ENCODE data around the gene CNGB1. TPM values are rescaled to one million over a fixed set of nuclear protein-coding genes. Genes with fewer than 3 reads are reported as not detected.

Gene CNGB1
- total RNA-seq, 1 experiment from 2014 or later: not detected

DNA sequence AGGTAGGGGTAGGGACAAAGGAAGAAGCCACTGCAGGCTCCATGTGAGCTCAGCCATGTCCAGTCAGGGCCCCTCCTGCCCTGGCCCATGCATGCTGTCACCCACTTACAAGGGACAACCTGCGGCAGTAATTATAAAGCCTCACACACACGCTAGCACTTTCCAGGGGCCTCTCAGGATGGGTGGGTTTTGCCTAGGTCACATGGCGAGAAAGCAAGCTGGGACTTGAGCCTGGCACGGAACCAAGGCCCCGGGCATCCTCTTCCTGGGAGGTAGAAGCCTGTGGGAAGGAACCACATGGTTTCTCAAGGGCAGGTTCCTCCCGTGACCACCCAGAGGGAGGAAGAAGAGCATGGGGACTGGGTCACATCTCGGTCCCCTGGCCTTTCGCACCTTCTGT lies 22.5 kb upstream of the CNGB1 start:
- TF ChIP-seq EGR1 (IDR thresholded peaks at IDR 0.05; ENCODE audit: low read depth) (no peak), ZFX (IDR thresholded peaks at IDR 0.05) (no peak), TCF7L2 (IDR thresholded peaks at IDR 0.05; ENCODE audit: borderline replicate concordance, extremely low read depth, insufficient read depth, insufficient read length) (no peak), RAD21 (IDR thresholded peaks at IDR 0.05; ENCODE audit: low read depth) (no peak), ZNF274 (IDR thresholded peaks at IDR 0.05; ENCODE audit: low read depth, low read length) (no peak), CEBPB (IDR thresholded peaks at IDR 0.05; ENCODE audit: low read depth) (no peak)
- TF ChIP-seq, protein P1, sequence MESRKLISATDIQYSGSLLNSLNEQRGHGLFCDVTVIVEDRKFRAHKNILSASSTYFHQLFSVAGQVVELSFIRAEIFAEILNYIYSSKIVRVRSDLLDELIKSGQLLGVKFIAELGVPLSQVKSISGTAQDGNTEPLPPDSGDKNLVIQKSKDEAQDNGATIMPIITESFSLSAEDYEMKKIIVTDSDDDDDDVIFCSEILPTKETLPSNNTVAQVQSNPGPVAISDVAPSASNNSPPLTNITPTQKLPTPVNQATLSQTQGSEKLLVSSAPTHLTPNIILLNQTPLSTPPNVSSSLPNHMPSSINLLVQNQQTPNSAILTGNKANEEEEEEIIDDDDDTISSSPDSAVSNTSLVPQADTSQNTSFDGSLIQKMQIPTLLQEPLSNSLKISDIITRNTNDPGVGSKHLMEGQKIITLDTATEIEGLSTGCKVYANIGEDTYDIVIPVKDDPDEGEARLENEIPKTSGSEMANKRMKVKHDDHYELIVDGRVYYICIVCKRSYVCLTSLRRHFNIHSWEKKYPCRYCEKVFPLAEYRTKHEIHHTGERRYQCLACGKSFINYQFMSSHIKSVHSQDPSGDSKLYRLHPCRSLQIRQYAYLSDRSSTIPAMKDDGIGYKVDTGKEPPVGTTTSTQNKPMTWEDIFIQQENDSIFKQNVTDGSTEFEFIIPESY (IDR thresholded peaks at IDR 0.05; ENCODE audit: extremely low read depth, insufficient replicate concordance, low read length): no peak
- TF ChIP-seq, protein P2, sequence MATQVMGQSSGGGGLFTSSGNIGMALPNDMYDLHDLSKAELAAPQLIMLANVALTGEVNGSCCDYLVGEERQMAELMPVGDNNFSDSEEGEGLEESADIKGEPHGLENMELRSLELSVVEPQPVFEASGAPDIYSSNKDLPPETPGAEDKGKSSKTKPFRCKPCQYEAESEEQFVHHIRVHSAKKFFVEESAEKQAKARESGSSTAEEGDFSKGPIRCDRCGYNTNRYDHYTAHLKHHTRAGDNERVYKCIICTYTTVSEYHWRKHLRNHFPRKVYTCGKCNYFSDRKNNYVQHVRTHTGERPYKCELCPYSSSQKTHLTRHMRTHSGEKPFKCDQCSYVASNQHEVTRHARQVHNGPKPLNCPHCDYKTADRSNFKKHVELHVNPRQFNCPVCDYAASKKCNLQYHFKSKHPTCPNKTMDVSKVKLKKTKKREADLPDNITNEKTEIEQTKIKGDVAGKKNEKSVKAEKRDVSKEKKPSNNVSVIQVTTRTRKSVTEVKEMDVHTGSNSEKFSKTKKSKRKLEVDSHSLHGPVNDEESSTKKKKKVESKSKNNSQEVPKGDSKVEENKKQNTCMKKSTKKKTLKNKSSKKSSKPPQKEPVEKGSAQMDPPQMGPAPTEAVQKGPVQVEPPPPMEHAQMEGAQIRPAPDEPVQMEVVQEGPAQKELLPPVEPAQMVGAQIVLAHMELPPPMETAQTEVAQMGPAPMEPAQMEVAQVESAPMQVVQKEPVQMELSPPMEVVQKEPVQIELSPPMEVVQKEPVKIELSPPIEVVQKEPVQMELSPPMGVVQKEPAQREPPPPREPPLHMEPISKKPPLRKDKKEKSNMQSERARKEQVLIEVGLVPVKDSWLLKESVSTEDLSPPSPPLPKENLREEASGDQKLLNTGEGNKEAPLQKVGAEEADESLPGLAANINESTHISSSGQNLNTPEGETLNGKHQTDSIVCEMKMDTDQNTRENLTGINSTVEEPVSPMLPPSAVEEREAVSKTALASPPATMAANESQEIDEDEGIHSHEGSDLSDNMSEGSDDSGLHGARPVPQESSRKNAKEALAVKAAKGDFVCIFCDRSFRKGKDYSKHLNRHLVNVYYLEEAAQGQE (IDR thresholded peaks at IDR 0.05; ENCODE audit: low read depth): no peak
- no peaks in the 10 kb centered on the region for H3K27me3 ChIP-seq (ENCODE audit: insufficient read depth, low read length)
- no peaks in the 10 kb centered on the region for H3K79me2 ChIP-seq (ENCODE audit: insufficient read depth, low read length)
- DNase-seq (ENCODE audit: low read depth, low spot score) (no peak), ATAC-seq (no peak)
- CTCF ChIA-PET: no interaction called here
- no peaks in the 10 kb centered on the region for H3K36me3 ChIP-seq (ENCODE audit: control insufficient read depth in 1 of 2, insufficient read depth in 2 of 2, low read length in 2 of 2)
- POLR2A ChIA-PET: no interaction called here
- H3K27ac ChIP-seq (ENCODE audit: low read depth, low read length): no peak overlapping the region
- H2AFZ ChIP-seq (ENCODE audit: low read depth, low read length, poor library complexity, severe bottlenecking): no peak overlapping the region
- H3K4me3 ChIP-seq (replicated peaks in 1 of 2; ENCODE audit: low read depth in 1 of 2, low read length in 2 of 2): no peak overlapping the region
- H3K9me2 ChIP-seq (ENCODE audit: insufficient read depth): no peaks in the 10 kb centered on the region
- peaks cover under 1 to 14% of the 10 kb centered on the region in 2 experiments; a peak in 3 of 4 replicates for H3K4me1 ChIP-seq (ENCODE audit: control insufficient read depth in 1 of 2, insufficient read depth in 2 of 2, low read length in 2 of 2)
- no peak overlapping the region for H3K9ac ChIP-seq (ENCODE audit: low read length)
- H3K4me2 ChIP-seq (ENCODE audit: low read length): no peak overlapping the region
- RAD21 ChIA-PET (ENCODE audit: low non-redundant PET in 1 of 2, low total read pairs in 2 of 2, uncharacterized antibody in 2 of 2, unreplicated experiment in 2 of 2): no interaction called here
- no TSS peak for BruUV-seq (replicated peaks)
- H4K20me1 ChIP-seq (ENCODE audit: insufficient read depth): no peaks in the 10 kb centered on the region
- intact Hi-C loops (cut with micrococcal nuclease): no loop called here
- no peaks in the 10 kb centered on the region for H3K9me3 ChIP-seq (ENCODE audit: control insufficient read depth in 1 of 2, insufficient read depth in 1 of 2, low read depth in 1 of 2, low read length in 2 of 2)

All from HCT116 (cell line).